ENCODE results near the gene AKAP13.

DNA sequence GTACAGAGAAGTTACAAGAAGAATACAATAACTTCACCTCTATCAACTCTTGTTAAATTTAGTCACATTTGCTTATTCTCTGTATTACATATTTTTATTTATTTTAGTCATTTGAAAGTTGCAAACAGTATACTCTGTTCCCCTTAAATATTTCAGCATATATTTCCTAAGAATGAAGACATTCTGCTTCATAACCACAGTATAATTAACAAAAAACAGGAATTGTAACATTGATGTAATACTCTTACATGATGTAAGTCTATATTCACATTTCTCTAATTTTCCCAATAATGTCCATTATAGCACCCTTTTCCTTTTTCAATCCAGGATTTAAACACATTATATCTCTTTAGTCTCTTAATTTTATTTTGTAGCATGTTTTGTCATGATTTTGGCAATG lies 112.0 kb downstream of the AKAP13 start:
- TF ChIP-seq, protein P1, sequence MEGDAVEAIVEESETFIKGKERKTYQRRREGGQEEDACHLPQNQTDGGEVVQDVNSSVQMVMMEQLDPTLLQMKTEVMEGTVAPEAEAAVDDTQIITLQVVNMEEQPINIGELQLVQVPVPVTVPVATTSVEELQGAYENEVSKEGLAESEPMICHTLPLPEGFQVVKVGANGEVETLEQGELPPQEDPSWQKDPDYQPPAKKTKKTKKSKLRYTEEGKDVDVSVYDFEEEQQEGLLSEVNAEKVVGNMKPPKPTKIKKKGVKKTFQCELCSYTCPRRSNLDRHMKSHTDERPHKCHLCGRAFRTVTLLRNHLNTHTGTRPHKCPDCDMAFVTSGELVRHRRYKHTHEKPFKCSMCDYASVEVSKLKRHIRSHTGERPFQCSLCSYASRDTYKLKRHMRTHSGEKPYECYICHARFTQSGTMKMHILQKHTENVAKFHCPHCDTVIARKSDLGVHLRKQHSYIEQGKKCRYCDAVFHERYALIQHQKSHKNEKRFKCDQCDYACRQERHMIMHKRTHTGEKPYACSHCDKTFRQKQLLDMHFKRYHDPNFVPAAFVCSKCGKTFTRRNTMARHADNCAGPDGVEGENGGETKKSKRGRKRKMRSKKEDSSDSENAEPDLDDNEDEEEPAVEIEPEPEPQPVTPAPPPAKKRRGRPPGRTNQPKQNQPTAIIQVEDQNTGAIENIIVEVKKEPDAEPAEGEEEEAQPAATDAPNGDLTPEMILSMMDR (IDR thresholded peaks at IDR 0.05): no peak
- TF ChIP-seq POLR2AphosphoS5 (IDR thresholded peaks at IDR 0.05): no peak
